RCC 7860 (cell line): ENCODE results near the gene KDM4C.

Source experiments
- DNase-seq: peaks from one replicate; pipeline ENCODE4 v3.0.0-alpha.2; 2015; ENCODE audit warnings: low spot score
- FAIRE-seq: peaks from 2 replicates; lab custom pipeline; 2012; peaks lifted over from hg19 to GRCh38; lab: Jason Lieb, UNC

The KDM4C gene

DNA sequence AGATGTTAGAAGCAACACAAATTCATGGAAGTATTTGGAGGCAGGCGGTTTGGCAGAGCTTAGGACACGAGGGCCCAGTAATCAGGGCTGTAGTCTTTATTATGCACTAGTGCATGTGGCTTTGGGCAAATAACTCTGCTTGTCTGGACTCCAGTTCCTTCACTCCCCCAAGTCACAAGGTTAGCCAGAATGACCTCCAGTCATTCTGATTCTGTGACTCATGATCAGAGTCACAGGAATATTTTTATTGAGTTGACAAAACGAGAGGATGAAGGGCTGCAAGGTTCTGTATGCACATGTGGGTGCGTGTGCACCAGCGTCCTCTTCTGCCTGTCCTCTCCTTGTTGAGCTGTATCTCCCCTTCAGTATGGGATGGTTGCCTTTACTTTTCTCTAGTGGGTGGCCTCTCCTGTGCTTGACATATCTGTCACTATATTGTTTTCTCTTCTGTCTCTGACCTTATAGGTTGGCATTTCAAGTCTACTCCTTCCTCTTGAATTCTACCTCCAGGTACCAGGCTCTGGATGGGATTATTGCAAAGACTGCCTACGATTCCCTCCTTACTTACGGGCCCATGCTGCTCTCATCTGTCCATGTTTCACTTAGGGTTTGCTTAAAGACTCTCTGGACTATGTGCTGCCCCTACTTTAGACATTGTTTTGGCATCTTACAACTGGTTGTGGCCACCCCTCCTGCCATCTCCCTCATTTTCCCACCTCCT is 94.6 kb downstream of the KDM4C start:
- peak; percentile 91 for FAIRE-seq
- peak; percentile 83 for DNase-seq

DNA sequence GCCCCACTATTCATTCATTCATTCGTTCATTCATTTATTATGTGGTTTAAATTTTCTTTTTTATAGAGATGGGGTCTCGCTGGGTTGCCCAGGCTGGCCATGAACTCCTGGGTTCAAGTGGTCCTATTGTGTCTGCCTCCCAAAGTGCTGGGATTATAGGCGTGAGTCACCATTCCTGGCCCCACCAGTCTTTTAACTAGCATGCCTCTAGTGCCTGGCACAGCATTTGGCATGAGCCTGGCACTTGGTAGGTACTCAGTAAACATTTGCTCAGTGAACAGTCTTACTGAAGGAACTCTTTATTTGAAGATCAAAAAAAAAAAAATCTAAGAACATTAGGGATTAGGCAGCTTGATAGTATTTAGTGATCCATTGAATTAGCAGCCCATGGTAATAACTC is 98.1 kb downstream of the KDM4C start:
- FAIRE-seq: no peak
- no peak for DNase-seq

DNA sequence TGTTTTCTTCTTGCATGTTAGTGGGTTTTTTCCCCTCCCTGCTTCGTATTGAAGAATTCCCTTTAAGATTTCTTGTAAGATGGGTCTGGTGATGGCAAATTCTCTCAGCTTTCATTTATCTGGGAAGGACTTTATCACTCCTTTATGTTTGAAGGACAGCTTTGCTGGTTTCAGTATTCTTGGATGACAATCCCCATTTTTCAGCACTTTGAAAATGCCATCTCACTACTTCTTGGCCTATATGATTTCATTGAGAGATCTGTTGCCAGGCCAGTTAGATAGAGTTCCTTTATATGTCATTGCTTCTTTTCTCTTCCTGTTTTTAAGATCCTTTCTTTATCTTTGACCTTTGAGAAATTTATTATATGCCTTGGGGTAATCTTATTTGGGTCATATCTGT is 106.3 kb downstream of the KDM4C start:
- DNase-seq: no peak
- no peak for FAIRE-seq

- no peak for DNase-seq
- no peak for FAIRE-seq
Observed at GRCh38 chr9:6869081-6869948, 111.5 kb downstream of the KDM4C start.

DNA sequence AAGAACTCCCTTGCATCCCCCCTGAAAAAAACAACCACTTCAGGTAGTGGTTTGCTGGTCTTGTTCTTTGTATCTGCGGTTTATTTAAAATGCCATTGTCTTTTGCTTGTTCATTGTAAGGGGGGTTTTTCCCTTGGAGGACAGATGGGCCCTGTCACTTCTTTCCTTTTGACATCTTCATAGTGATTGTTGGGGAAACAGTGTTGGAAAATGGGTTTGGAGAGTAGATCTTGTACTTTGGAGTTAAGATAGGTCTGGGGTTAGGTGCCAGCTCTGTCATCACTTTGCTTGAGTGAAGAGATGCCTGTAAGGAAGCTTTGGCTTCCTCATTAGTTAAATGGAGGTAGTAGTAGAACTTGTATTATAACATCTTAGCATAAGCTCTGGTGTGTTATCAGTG is 112.4 kb downstream of the KDM4C start:
- FAIRE-seq: no peak

DNA sequence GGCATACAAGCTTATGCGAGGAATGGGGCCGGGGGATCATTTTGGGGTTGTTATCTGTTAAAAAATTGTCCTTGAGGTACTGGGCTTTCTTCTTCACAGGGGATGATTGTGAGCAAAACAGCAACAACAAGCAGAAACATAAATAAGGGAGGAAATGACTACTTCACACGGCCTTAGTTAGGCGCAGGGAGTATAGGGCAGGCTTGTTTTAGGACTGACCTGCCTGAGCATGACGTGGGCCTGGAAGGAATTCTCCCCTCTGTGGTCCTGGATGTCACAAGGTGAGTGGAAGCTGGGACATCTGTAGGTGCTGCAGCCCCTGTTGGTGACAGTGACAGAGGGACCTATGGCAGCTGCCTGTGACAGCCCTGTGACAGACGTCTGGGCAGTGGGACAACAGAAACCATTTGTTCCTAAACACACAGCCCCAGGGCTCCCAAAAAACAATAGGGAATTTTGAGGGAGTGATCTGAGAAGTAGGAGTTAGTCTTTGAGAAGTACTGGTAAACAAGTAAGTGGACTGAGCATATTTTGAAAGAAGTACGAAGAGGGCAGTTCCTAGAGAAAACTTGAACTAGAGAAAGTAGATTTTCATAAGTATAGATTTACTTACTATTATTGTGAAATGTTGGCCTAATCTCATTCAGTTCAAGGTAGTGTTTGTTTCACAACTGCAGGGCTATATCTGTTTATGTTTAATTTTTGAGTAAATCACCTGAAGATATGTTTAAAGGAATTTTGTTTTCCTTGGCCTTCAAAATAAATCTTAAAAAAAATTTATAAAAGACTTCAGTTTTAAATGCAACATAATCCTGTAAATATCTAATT is 113.1 kb downstream of the KDM4C start:
- FAIRE-seq: no peak
- no peak for DNase-seq

More for the DNA sequence above, 112.4 kb downstream of the KDM4C start:
- no peak for DNase-seq

GRCh38 chr9:6873857-6874256 is 116.1 kb downstream of the KDM4C start:
- FAIRE-seq: no peak
- DNase-seq: no peak

DNA sequence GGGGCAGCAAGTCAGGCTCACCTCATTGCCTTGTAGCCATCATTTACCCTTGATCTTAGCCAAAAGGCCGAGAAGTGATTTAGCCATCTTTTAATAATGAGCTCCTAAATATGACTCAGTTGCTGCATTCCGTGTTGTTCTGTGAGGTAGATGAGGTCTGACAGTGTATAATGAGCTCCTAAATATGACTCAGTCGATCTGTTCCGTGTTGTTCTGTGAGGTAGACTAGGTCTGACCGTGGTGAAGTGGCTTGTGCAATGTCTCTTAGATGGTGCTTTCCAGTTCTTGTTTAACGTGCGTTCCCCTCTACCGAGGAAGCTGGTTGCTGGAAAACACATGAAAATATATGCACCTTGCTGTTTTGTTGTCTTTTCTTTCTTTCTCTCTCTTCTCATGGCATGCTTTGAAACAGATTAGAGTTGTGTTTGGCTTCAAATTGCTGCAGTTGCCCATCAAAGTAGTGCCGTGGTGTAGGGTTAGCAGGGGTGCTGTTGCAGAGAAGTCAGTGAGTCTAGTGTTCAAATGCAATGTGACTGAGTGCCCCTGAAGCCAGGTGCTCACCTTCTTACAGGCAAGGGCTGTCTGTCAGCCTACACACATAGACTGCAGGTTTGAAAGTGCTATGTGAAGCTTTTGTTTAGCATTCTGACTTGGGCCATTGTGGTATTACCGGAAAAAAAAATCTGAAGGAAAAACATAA is 118.6 kb downstream of the KDM4C start:
- FAIRE-seq: peak; percentile 67
- DNase-seq: peak; percentile 78

DNA sequence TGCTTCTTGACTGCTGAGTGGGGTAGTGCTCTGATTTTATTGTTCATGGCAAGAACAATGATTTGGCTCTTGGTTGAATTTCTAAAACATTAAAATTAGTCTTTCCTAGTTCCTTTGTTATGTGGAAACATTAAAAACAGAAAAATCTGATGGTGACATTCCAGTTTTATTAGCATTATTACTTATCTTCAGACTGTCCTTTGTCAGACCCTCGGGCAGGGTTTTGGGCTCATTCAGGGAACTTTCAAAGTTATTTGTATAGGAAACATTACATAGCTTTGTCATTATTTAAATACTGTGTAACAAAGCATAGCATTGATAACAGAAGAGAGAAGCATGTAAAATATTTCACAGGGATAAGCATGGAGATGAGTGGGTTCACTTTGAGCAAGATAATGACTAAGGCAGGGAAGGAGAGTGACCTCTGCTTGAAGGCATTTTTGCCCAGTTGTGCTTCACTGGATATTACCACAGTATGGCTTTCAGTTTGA is 119.9 kb downstream of the KDM4C start:
- FAIRE-seq (peak; percentile 96), DNase-seq (peak; percentile 86)

- FAIRE-seq (no peak), DNase-seq (no peak)
Observed at GRCh38 chr9:6880626-6881025, 122.9 kb downstream of the KDM4C start.

- DNase-seq: no peak
- FAIRE-seq: no peak
Observed at GRCh38 chr9:6884101-6884500, 126.3 kb downstream of the KDM4C start.

DNA sequence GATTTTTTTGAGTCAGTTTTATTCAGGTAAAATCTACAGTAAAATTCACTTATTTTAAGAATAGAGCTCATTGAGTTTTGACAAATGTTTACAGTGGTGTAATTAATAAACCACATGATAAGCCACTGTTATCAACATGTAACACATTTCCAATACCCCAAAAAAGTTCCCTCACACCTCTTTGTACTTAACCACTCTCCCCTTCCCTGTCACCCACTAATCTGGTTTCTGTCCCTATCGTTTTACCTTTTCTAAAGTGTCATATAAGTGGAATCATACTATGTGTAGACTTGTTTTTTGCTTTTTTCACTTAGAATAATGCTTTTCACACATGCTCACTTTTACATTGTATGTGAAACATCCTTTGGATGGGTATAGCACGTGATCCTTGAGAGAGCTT is 127.2 kb downstream of the KDM4C start:
- DNase-seq (no peak), FAIRE-seq (no peak)

- FAIRE-seq: no peak
- no peak for DNase-seq
Observed at GRCh38 chr9:6887051-6887450, 129.3 kb downstream of the KDM4C start.

- no peak for DNase-seq
- FAIRE-seq: no peak
Observed at GRCh38 chr9:6889868-6890267, 132.1 kb downstream of the KDM4C start.

DNA sequence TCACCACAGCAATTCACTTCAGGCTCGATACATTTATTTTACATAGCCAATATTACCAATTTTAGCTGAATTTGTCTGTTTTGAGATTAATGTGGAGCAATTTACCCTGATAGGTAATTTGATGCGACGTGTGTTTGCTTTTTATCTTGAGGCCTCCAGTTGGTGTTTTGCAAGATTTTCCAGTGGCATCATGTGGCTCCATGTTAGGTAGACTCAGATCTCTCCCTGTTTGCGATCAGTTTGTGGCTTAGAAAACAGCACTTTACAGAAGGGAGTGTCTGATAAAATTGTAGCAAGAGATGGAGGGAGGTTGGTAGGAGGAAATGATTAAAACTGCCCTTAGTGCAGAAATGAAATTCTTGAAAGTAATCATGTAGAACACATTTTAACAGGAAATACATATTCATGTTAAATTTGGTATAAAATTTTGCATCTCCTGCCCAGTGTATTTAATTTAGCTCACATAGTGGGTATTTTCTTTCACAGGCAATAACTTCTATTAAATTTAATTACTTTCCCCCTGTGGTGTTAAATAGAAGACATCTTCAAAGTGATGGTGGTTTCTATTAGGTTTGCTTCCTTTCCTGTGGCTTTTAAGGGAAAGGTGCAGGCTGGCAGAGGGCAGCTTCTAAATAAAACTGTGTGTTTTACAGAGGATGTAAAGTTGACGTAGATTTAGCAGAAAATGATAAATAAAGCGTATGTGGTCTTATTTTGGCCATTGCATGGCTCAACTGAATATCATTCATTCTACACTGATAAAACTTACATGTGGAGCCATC is 135.8 kb downstream of the KDM4C start:
- FAIRE-seq: no peak
- no peak for DNase-seq

DNA sequence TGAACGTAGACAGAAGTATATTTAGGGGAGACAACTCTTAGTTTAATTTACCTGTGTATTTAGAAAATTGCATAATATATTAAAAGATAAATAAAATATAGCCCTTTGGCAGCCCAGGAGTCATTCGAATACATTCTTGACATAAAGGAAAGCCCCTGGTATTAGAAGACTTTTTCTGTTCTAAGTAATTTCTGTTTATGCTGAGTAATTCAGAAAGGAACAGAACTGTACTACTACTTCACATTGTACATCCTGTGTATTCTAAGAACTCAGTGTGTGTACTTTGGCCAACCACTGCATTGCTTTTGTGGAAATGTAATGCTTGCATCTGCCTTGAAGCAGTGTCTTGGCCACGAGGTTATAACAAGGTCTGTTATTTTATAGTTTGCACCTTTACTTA is 136.4 kb downstream of the KDM4C start:
- no peak for DNase-seq
- FAIRE-seq: no peak

DNA sequence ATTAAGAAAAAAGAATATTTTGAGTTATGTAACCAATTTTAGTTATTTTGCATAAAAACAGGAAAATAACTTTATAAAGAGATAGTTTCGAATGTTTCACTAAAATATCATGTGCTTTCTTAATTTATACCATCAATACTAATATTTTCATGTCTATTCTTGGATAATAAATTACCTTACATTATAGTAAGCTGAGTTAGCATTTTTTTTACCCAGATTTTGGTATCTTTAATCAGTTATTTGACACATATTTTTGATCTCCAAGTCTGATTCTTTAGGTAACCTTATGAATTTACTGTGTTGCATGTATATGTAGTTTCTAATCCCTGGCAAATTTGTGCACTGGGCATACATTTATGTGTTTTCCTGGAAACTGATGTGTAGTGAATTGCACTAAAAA is 138.0 kb downstream of the KDM4C start:
- FAIRE-seq (no peak), DNase-seq (no peak)

GRCh38 chr9:6896562-6896961 is 138.8 kb downstream of the KDM4C start:
- no peak for FAIRE-seq
- DNase-seq: no peak

DNA sequence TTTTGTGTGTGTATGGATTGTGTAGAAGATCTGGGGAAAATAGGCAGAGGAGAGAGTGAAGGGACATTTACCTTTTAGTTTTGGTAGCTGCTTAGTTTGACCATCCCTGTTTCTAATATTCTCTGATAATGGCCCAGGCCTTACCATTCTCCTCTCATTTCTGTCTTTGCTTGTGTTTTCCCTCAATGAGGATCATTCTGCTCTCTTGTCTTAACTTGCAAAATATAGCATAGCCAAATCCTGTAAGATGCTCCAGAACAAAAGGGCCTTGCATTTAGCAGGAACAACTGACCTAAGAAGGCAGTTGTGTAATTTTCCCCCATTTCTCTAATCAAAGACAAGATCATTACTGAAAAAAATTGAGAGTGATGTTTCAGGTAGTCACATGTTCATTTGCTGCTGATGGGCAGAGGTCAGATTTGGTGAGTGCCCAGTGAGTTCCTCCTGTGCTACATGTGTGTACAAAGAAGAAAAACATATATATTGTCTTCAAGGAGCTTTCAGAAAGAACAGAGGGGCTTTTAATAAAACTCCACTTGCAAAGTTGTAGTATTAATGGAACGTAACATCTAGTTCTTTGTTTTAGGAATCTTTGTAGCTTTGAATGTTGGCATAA is 139.5 kb downstream of the KDM4C start:
- FAIRE-seq: no peak
- no peak for DNase-seq
